ENCODE data around the gene SEMA6B. TPM values are rescaled to one million over a fixed set of nuclear protein-coding genes. Genes with fewer than 3 reads are reported as not detected.
A peak's percentile ranks its signal among the peaks of the same experiment; 100 is the strongest.

SEMA6B gene
- polyA plus RNA-seq, 1 of the 3 experiments (the other 2 are of a cell fraction): 3.7 TPM

GRCh38 chr19:4534836-4535658 lies 24.4 kb downstream of the SEMA6B start, which contains the start of gene PLIN5 (continued):
- TF ChIP-seq, protein P1, sequence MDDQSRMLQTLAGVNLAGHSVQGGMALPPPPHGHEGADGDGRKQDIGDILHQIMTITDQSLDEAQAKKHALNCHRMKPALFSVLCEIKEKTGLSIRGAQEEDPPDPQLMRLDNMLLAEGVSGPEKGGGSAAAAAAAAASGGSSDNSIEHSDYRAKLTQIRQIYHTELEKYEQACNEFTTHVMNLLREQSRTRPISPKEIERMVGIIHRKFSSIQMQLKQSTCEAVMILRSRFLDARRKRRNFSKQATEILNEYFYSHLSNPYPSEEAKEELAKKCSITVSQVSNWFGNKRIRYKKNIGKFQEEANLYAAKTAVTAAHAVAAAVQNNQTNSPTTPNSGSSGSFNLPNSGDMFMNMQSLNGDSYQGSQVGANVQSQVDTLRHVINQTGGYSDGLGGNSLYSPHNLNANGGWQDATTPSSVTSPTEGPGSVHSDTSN (IDR thresholded peaks at IDR 0.05): no peak
- TF ChIP-seq RCOR1 (IDR thresholded peaks at IDR 0.05; ENCODE audit: low read length): no peak
- TF ChIP-seq FOSL2 (IDR thresholded peaks at IDR 0.05; ENCODE audit: borderline replicate concordance, low read depth): no peak
- TF ChIP-seq NRF1 (IDR thresholded peaks at IDR 0.05; ENCODE audit: low read depth, low read length): 0 out of 2 replicates have a peak, but pooled peaks have one; percentile 8
- no peak for TF ChIP-seq MAX (IDR thresholded peaks at IDR 0.05; ENCODE audit: low read depth)
- no peak for TF ChIP-seq RFX5 (IDR thresholded peaks at IDR 0.05; ENCODE audit: low read length)
- no peak for TF ChIP-seq ELF1 (IDR thresholded peaks at IDR 0.05)
- peak; percentile 77 for TF ChIP-seq MXI1 (IDR thresholded peaks at IDR 0.05; ENCODE audit: low read depth, low read length)
- no peak for TF ChIP-seq RAD21 (IDR thresholded peaks at IDR 0.05; ENCODE audit: low read length)
- no peak for TF ChIP-seq EZH2phosphoT487 (IDR thresholded peaks at IDR 0.05; ENCODE audit: borderline replicate concordance, low read depth)
- TF ChIP-seq, protein P2, sequence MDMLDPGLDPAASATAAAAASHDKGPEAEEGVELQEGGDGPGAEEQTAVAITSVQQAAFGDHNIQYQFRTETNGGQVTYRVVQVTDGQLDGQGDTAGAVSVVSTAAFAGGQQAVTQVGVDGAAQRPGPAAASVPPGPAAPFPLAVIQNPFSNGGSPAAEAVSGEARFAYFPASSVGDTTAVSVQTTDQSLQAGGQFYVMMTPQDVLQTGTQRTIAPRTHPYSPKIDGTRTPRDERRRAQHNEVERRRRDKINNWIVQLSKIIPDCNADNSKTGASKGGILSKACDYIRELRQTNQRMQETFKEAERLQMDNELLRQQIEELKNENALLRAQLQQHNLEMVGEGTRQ (IDR thresholded peaks at IDR 0.05; ENCODE audit: borderline replicate concordance, low read depth, low read length): no peak
- TF ChIP-seq JUND (IDR thresholded peaks at IDR 0.05): no peak
- TF ChIP-seq SIN3A (IDR thresholded peaks at IDR 0.05; ENCODE audit: borderline replicate concordance, low read depth, low read length): peak; percentile 43; the same call in 1 of the 2 replicates
- TF ChIP-seq TCF12 (IDR thresholded peaks at IDR 0.05): no peak
- no peak for TF ChIP-seq GATA2 (CRISPR knock-in tag; IDR thresholded peaks at IDR 0.05)
- no peak for TF ChIP-seq CHD2 (IDR thresholded peaks at IDR 0.05; ENCODE audit: low read length, partially characterized antibody)
- no peak for TF ChIP-seq IRF3 (IDR thresholded peaks at IDR 0.05; ENCODE audit: low read depth, low read length)
- no peak for TF ChIP-seq TEAD4 (IDR thresholded peaks at IDR 0.05; ENCODE audit: borderline replicate concordance, insufficient read depth)
- TF ChIP-seq RXRA (IDR thresholded peaks at IDR 0.05; ENCODE audit: borderline replicate concordance, low read depth): no peak
- no peak for TF ChIP-seq MEF2A (IDR thresholded peaks at IDR 0.05; ENCODE audit: borderline replicate concordance, low read depth)
- TF ChIP-seq FOXJ3 (CRISPR knock-in tag; IDR thresholded peaks at IDR 0.05): no peak
- TF ChIP-seq REST (IDR thresholded peaks at IDR 0.05; ENCODE audit: low read depth, low read length): no peak
- 0 out of 2 replicates have a peak, but pooled peaks have one; percentile 29 for TF ChIP-seq NFIC (IDR thresholded peaks at IDR 0.05; ENCODE audit: borderline replicate concordance)
- TF ChIP-seq TAF1 (IDR thresholded peaks at IDR 0.05; ENCODE audit: borderline replicate concordance, low read depth, low read length): no peak
- TF ChIP-seq SMC3 (IDR thresholded peaks at IDR 0.05; ENCODE audit: low read depth, low read length): no peak
